Measurements from ENCODE around the gene HNRNPA0. TPM values are rescaled to one million over a fixed set of nuclear protein-coding genes. Genes with fewer than 3 reads are reported as not detected.

Gene HNRNPA0
- total and polyA plus RNA-seq, 2 experiments from 2014 or later: 15.1 to 39.9 TPM

GRCh38 chr5:137782055-137782454, 27.9 kb upstream of the HNRNPA0 start (continued):
- TF ChIP-seq, protein P1, sequence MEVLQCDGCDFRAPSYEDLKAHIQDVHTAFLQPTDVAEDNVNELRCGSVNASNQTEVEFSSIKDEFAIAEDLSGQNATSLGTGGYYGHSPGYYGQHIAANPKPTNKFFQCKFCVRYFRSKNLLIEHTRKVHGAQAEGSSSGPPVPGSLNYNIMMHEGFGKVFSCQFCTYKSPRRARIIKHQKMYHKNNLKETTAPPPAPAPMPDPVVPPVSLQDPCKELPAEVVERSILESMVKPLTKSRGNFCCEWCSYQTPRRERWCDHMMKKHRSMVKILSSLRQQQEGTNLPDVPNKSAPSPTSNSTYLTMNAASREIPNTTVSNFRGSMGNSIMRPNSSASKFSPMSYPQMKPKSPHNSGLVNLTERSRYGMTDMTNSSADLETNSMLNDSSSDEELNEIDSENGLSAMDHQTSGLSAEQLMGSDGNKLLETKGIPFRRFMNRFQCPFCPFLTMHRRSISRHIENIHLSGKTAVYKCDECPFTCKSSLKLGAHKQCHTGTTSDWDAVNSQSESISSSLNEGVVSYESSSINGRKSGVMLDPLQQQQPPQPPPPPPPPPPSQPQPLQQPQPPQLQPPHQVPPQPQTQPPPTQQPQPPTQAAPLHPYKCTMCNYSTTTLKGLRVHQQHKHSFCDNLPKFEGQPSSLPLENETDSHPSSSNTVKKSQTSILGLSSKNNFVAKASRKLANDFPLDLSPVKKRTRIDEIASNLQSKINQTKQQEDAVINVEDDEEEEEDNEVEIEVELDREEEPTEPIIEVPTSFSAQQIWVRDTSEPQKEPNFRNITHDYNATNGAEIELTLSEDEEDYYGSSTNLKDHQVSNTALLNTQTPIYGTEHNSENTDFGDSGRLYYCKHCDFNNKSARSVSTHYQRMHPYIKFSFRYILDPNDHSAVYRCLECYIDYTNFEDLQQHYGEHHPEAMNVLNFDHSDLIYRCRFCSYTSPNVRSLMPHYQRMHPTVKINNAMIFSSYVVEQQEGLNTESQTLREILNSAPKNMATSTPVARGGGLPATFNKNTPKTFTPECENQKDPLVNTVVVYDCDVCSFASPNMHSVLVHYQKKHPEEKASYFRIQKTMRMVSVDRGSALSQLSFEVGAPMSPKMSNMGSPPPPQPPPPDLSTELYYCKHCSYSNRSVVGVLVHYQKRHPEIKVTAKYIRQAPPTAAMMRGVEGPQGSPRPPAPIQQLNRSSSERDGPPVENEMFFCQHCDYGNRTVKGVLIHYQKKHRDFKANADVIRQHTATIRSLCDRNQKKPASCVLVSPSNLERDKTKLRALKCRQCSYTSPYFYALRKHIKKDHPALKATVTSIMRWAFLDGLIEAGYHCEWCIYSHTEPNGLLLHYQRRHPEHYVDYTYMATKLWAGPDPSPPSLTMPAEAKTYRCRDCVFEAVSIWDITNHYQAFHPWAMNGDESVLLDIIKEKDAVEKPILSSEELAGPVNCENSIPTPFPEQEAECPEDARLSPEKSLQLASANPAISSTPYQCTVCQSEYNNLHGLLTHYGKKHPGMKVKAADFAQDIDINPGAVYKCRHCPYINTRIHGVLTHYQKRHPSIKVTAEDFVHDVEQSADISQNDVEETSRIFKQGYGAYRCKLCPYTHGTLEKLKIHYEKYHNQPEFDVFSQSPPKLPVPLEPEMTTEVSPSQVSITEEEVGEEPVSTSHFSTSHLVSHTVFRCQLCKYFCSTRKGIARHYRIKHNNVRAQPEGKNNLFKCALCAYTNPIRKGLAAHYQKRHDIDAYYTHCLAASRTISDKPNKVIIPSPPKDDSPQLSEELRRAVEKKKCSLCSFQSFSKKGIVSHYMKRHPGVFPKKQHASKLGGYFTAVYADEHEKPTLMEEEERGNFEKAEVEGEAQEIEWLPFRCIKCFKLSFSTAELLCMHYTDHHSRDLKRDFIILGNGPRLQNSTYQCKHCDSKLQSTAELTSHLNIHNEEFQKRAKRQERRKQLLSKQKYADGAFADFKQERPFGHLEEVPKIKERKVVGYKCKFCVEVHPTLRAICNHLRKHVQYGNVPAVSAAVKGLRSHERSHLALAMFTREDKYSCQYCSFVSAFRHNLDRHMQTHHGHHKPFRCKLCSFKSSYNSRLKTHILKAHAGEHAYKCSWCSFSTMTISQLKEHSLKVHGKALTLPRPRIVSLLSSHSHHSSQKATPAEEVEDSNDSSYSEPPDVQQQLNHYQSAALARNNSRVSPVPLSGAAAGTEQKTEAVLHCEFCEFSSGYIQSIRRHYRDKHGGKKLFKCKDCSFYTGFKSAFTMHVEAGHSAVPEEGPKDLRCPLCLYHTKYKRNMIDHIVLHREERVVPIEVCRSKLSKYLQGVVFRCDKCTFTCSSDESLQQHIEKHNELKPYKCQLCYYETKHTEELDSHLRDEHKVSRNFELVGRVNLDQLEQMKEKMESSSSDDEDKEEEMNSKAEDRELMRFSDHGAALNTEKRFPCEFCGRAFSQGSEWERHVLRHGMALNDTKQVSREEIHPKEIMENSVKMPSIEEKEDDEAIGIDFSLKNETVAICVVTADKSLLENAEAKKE (CRISPR knock-in tag; IDR thresholded peaks at IDR 0.05): no peak
- TF ChIP-seq STAT1 (IDR thresholded peaks at IDR 0.05; ENCODE audit: unreplicated experiment) (no peak), EZH2phosphoT487 (IDR thresholded peaks at IDR 0.05; ENCODE audit: unreplicated experiment) (no peak), REST (IDR thresholded peaks at IDR 0.05; ENCODE audit: unreplicated experiment) (no peak), NANOG (IDR thresholded peaks at IDR 0.05; ENCODE audit: borderline replicate concordance) (no peak)

Measured in GM23338 (cell line).